NCI-H345 (cell line): ENCODE data around the gene ZNRF1.
"Not testable (repeated sequence)": the region's sequence is repeated elsewhere in the genome, so short reads cannot be mapped to it uniquely, and the experiment has no call there.

Experiments used
- DNase-seq: peaks from one replicate; lab custom pipeline; 2025; lab: John Stamatoyannopoulos, UW

Gene ZNRF1

DNA sequence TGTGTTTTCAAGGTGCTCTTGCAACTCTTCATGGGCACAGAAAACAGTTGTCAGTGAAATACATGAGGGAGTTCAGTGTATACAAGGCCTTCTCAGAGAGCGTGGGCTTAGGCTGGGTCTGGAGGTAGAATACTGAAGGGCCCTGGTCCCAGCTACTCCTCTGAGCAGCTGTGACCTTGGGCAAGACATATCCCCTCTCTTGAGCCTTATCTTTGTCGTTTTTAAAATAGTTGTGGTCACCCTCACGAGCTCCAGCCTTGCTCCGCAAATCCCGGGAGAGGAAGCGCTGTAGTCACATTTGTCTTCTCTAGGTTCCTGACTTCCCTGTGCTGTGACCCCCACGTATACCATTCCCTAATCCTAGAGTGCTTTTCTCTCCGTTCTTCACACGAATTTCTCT lies 3.6 kb downstream of the ZNRF1 start:
- DNase-seq = no peak

DNA sequence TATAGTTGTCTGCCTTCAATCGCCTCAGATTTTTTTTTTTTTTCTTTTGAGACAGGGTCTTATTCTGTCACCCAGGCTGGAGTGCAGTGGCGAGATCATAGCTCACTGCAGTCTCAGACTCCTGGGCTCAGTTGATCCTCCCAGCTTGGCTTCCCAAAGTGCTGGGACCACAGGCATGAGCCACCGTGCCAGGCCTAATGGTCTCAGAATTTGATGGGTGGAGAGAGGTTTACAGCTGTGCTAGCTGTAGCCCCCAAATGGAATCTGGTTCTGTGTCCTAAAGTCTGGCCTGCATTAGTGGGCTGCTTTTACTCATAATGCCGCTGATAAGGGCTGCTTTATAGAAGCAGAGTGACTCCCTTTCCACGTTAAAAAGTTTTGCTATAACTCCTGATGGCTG lies 5.1 kb downstream of the ZNRF1 start:
- DNase-seq = no peak

DNA sequence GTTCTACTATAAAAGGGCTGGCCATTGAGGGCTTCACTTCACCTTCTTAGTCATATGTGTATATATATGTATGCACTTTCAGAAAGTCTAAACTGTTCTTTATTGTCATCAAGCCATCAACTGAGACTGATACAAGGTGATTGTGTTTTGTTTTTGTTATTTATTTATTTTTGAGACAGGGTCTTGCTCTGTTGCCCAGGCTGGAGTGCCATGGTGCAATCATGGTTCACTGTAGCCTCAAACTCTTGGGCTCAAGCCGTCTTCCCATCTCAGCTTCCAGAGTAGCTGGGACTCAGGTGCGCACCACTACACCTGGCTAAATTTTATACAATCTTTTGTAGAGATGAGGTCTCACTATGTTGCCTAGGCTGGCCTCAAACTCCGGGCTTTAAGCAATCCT lies 5.6 kb downstream of the ZNRF1 start:
- DNase-seq = no peak

DNA sequence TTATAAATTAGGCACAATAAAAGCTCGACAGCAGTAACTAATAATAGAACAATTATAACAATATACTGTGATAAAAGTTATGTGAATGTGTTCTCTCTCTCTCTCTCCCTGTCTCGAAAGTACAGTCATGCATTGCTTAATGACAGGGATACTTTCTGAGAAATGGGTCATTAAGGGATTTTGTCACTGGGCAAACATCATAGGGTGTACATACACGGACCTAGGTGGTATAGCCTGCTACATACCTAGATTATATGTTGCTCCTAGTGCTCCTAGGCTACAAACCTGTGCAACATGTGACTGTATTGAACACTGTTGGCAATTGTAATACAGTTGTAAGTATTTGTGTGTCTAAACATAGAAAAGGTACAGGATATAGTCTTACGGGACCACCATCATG lies 6.9 kb downstream of the ZNRF1 start:
- DNase-seq = no peak

DNA sequence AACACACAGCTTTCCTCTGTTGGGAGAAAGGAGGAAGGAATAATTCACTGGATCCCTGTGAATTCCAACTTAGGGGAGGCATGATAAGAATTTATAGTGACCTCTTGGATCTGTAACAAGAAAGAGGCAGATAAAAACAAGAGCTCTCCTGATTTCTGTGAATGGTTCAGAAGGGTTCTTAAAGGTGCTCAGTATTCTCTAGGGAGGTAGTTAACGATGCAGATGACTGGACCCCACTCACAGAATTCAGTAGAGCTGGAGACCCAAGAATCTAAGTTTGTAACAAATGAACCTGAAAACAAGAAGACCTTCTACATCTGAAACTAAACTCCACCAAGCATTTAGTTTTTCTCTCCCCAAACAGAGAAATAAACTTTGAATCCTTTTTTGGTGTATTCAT lies 8.6 kb downstream of the ZNRF1 start:
- no peak for DNase-seq

DNA sequence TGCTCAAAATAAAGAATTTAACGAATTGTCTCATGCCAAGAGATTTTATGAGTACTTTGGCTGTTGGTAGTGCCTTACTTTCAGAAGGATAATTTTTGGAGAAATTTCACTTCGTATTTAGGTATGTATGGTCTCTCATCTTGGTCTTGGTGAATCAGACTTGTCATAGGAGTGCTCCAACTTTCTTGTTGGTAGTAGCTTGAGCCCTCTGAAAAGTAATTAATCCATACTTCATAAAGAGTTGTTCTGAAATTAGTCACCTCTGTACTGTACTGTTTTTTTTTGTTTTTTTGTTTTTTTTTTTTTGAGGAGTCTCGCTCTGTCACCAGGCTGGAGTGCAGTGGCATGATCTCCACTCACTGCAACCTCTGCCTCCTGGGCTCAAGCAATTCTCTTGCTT lies 11.6 kb downstream of the ZNRF1 start:
- no peak for DNase-seq

DNA sequence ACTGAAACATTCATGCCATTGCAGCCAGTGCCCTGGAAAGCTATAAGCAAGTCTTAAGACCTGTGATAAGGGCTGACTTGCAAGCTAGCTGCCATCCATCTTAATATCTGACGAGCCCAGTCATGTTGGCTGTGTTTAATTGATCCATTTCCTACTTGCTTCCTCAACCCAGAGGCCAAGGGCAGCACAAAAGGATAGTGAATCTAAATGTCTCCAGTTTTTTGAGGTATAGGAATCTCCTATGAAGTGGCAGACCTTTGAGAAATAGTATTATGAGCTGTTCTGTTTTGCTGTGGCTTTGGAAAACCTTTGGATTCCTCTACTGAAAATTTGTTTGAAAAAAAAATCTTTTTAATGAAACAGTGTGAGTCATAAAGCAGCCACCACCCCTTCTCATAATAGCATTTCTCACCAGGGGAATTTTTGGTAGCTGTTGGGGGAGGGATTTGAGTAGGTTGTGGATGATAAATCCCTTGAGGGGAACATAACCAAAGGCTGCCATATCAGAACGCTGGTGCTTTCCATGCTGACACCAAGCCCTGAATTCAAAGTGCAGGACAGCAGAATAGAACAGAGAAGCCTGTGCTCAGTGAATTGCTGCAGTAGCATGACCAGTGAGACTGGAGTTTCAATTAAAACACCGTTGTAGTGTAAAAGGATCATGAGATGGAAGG lies 12.9 kb downstream of the ZNRF1 start:
- no peak for DNase-seq

DNA sequence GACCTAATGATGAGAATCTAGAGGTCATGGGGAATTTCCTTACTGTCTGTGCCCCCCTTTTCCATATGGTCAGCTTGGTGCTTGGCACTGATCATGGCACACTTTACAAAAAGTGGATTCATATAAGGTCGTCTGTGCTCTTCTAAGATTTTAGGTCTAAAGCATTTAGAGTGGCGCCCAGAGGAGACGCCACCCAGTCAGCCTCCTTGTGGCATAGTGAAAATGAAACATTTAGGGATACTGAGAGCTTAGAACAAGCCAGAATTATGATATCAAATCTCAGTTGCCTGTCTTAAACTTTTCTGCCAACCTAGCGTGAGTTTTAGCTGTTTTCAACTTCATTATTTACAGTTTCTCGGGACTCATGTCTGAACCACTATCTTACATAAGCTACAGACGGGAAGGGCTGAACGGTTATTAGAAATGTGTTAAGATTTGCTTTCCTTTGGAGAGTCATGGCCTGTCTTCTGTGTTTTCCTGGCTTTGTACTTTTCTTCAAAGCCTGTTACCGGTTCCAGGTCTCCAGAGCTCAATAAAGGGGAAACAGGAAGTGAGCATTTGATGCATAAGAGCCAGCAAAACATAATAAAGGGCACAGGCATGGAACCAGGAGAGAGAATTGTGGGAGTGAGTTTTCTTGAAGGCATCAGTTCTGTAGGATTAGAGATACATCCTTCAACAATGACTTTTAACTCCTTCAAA lies 13.7 kb downstream of the ZNRF1 start:
- DNase-seq = no peak

DNA sequence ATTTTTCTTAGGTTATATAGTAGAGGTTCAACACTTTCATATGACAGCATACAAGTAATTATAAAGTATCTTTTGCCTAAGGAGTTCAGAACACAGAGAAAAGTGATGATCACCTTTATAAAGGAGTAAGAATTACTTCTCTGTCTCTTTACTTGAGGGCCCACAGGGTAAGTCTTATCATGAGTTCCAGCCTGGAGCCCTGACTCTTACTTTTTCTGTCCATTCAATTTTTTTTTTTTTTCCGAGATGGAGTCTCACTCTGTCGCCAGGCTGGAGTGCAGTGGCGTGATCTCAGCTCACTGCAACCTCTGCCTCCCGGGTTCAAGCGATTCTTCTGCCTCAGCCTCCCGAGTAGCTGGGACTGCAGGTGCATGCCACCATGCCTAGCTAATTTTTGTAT lies 14.3 kb downstream of the ZNRF1 start:
- not testable (repeated sequence) for DNase-seq

DNA sequence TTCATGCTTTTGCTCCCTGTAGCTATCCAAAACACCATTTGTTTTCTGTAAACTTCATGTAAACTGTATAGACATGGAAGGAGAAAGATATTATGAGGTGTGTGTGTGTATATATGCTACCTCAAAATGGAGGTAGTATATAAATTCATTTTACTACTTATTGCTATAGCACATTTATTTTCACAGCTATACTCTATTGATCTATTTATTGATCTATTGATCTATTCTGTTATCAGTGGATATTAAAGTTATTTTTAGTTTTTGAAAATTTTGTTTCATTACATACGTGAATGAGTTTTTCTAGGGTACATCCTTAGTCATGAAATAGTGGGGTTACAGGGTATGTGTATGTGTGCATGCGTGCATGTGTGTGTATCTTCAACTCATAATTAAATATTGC lies 15.5 kb downstream of the ZNRF1 start:
- DNase-seq = no peak

DNA sequence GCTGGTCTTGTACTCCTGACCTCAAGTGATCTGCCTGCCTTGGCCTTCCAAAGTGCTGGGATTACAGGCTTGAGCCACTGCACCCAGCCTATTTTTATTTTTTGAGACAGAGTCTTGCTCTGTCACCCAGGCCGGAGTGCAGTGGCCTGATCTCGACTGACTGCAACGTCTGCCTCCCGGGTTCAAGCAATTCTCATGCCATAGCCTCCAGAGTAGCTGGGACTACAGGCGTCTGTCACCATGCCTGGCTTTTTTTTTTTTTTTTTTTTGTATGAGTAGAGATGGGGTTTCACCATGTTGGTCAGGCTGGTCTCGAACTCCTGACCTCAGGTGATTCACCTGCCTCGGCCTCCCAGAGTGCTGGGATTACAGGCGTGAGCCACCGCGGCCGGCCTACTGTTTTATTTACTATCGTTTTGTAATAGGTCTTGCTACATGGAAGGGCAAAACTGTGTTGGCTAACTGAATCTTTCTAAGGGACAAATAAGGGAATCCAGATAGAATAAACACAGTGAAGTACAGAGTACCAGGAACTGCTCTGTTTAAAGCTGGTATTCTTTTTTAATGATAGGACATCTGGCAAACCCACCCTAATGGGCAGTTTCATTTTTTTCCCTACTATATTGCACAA lies 17.7 kb downstream of the ZNRF1 start:
- DNase-seq = not testable (repeated sequence)

DNA sequence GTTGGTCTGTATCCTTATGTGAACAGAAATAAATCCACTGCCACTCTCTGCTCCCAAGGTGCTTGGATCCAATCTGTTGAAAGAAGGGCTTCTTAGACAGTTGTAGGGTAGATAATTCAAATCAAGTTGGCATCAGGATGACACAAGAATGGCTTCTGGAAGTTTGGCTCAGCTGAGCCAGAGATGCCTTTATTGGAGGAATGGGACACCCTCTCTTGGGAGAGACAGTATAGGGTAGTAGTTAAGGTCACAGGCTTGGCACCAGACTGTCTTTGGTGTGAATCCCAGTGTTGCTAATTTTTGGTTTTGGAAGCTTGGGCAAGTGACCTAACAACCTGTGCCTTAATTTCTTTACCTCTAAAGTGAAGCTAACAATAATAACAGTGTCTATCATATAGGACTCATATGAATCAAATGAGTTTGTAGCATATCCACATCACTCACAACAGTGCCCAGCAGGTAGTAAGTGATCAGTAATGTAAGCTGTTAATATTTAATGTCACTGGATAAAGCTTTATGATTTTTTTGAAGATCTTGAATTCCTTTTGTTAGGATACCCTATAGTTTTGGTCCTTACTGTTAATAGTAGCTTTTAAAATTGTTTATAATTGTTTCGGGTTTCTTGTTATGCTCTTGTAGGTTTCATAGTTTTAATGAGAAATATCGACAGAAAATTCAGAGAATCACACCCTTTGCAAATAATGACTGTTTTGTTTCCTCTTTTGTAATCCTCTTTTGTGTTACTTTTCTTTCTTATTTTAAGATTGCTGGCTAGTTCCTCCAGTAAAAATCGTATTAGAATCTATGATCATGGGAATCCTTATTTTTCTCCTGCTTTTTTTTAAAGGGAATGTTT lies 19.1 kb downstream of the ZNRF1 start:
- no peak for DNase-seq

DNA sequence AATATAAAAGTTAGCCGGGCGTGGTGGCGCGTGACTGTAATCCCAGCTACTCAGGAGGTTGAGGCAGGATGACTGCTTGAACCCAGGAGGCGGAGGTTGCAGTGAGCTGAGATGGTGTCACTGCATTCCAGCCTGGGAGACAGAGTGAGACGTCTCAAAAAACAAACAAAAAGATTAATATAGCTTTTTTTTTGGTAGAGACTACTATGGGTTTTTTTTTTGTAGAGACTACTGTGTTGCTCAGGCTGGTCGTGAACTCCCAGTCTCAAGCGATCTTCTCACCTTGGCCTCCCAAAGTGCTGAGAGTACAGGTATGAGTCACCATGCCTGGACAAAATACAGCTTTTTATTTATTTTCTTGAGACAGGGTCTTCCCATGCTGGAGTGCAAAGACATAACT lies 20.2 kb downstream of the ZNRF1 start:
- no peak for DNase-seq

DNA sequence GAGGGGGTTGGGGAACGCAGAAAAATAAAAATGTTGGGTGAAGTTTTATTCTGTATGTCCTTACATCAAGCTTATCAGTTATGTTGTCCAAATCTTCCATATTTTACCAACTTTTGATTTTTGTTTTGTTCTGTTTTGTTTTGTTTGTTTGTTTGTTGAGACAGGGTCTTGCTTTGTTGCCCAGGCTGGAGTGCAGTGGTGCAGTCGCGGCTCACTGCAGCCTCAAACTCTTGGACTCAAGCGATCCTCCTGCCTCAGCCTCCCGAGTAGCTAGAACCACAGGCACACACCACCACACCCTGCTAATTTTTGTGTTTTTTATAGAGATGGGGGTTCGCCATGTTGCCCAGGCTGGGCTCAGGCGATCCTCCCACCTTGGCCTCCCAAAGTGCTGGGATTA lies 20.8 kb downstream of the ZNRF1 start:
- no peak for DNase-seq

DNA sequence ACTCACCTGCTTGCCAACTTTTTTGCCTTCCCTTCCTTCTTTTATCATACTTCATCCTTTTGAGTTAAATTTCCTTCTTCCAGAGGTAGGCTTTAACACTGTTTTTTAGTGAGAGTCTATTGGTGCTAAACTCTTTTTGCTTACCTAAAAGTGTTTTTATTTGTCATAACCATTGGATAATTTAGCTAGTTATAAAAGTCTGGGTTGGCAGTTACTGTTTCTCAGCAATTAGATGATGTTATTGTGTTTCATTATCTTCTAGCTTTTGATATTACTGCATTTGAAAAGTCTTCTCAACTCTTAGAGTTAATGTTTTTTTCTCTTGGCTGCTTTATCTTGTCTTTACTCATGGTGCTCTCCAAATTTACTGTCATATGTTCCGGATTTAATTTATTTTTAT lies 22.6 kb downstream of the ZNRF1 start:
- no peak for DNase-seq

DNA sequence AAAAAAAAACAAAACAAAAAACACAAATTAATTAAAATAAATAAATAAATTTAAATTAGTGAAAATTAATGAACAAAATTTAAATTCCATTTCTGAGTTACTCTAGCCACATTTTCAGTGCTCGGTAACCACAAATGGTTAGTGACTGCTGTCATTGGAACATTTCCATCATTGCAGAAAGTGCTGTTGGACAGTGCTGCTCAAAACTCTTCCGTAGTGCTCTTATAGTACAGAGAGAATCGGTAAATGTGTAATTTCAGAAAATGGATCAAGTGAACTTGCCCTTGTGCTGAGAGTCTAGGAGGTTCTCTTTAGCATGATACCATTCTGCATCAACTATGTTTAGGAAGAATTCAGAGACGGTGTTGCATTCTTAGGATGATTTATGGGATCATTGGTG lies 23.7 kb downstream of the ZNRF1 start:
- no peak for DNase-seq

DNA sequence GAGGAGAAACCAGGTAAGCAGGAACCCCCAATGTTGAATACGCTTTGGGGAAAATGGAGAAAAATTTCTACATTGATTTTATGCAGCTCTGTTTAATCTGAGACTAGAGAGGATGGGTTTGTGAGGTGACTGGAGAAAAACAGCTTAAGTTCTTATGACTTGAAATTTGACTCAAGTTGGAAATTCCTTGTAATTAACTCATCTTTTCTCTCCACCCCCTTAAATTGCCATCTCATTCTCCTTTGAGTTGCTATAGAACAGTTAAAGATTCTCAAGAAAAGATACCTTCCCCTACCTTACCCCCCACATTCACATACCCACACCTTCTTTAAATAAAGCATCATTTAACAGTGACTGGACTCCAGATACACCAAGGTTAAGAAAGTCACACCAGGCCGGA lies 24.2 kb downstream of the ZNRF1 start:
- DNase-seq = no peak

DNA sequence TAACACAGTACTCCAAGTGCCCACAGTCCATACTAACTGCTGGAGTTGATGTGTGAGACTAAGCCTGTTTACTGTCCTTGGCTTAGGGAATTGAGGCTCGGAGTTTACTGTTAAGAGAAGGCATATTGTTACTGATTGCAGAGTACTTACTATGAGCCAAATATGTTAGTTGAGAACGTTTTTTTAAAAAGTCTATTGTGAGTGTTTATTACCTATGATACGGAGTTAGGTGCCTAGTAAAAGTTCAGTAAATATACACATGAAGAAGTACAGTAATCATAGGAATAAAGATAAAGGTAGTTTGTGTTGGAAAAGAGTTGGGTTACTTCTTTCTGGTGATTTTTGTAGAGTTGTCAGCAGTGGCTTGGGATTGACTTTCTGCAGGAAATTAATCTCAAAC lies 25.4 kb downstream of the ZNRF1 start:
- DNase-seq = no peak

DNA sequence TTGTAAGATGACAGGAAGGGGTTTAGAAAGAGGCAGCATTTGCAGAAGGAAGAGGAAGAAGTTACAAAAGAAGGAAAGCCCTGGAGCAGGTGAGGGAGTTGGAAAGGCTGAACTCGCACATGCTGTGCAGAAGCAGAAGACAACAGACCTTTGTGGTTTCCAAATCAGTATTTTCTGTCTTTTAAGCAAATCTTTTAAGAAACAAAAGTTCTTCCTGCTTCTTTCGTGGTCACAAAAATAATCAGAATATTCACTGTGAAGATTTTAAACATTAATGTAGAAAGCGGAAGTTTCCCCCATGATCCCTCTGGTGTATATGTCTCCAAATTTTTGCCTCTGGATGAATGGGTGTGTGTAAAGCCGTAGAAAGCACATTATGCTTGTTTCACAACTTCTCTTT lies 25.8 kb downstream of the ZNRF1 start:
- DNase-seq = no peak

DNA sequence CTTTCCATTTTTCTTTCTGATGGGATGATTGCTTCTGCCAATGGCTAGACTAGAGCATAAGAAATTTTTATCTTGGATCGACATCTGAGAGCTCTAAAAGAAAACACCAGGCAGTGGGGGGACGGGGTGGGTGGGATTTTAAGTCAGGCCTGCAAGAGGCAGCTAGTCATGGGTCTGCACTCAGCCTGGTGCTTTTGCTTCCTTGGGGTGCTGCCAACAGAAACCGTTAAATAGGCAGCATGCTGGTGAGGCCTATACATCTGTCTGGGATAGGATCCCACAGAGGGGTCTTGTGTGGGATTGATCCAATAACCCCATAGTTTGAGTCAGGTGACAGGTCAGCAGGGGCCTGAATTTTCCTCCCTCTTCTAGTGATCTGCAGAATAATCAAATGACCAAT lies 26.9 kb downstream of the ZNRF1 start:
- no peak for DNase-seq

DNA sequence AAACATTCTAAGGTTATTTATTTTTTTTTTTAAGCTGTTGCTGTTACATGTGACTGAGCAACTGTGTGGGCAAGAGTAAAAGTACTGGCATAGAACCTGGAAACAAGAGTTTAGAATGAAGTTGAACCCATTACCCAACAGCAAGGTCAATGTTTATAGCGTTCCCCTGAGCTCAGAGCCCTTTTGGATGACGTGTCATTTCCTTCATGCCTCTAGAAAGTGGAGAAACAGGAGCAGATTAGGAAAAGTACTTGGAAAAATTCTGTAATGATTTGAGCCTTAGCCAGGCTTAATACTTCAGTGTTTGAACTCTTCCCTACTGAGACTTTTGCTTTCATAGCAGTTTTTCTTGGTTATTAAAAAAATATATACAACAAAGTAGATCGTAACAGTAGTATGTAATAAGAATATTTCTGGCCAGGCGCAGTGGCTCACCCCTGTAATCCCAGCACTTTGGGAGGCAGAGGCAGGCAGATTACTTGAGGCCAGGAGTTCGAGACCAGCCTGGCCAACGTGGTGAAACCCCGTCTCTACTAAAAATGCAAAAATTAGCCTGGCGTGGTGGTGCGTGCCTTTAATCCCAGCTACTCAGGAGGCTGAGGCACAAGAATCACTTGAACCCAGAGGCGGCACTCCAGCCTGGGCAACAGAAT lies 27.5 kb downstream of the ZNRF1 start:
- not testable (repeated sequence) for DNase-seq

DNA sequence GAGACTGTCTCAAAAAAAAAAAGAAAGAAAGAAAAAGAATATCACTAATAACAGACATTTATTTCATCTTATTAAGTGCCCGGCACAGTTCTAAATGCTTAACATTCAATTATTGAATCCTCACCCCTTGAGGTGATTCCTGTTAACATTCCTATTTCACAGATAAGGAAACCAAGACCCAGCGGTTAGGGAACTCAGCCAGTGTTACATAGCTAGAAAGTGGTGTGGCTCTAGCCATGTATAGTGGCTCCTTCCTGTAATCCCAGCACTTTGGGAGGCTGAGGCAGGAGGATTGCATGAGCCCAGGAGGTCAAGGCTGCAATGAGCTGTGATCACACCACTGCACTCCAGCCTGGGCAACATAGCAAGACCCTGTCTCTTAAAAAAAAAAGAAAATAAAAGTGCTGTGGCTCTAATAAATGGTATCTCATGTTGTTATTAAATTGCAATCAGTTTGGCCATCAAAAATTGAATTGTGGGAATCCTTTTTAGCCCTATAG lies 28.1 kb downstream of the ZNRF1 start:
- no peak for DNase-seq
